GM18502 (cell line): ENCODE measurements around the gene HYAL2.
"Not testable (repeated sequence)": the region's sequence is repeated elsewhere in the genome, so short reads cannot be mapped to it uniquely, and the experiment has no call there.

ENCODE experiments used
- ATAC-seq: cut with Tn5 transposase; IDR thresholded peaks from one replicate; pipeline ENCODE4 v1.9.1; 2021; ENCODE audit warnings: mild to moderate bottlenecking; ENCODE audit not compliant: unreplicated experiment, poor library complexity

The HYAL2 gene

GRCh38 chr3:50274371-50275104, 48.0 kb downstream of the HYAL2 start:
- ATAC-seq, result no peak

GRCh38 chr3:50273689-50274065, 48.9 kb downstream of the HYAL2 start:
- no peak for ATAC-seq

GRCh38 chr3:50272911-50273688, 49.4 kb downstream of the HYAL2 start:
- peak; percentile 81 for ATAC-seq

- not testable (repeated sequence) for ATAC-seq
These were observed 50.0 kb downstream of the HYAL2 start for GRCh38 chr3:50272538-50272910.

GRCh38 chr3:50271314-50271936, 51.1 kb downstream of the HYAL2 start:
- no peak for ATAC-seq

- ATAC-seq, result no peak
These were observed 51.9 kb downstream of the HYAL2 start for GRCh38 chr3:50270422-50271224.

GRCh38 chr3:50269977-50270413, 52.5 kb downstream of the HYAL2 start:
- ATAC-seq, result no peak

GRCh38 chr3:50269460-50269859, 53.1 kb downstream of the HYAL2 start:
- no peak for ATAC-seq

- ATAC-seq, result no peak
These were observed 53.7 kb downstream of the HYAL2 start, which contains the start of gene SEMA3B for GRCh38 chr3:50268703-50269451. Gene SEMA3B, plus strand, starts transcription at chr3:50269147. Its CDS starts 94 bp downstream, at chr3:50269241.

GRCh38 chr3:50268276-50268675, 54.3 kb downstream of the HYAL2 start:
- ATAC-seq, result no peak
